Hepatocyte (in vitro differentiated cells): ENCODE measurements around the gene RASA1. TPM values are rescaled to one million over a fixed set of nuclear protein-coding genes. Genes with fewer than 3 reads are reported as not detected.

Experiments
- DNase-seq: peaks from one replicate; pipeline ENCODE4 v3.0.0-alpha.2; 2016; ENCODE audit warnings: low spot score
- H2AFZ ChIP-seq: fragments of 200-600 bp; sonication (generic); 2 replicates; pipeline ENCODE4 v1.6.0; 2016; ENCODE audit warnings: antibody characterized with exemption, mild to moderate bottlenecking
- H3K27ac ChIP-seq: fragments of 200-600 bp; sonication (generic); 2 replicates; pipeline ENCODE4 v1.5.1; 2016; ENCODE audit warnings: mild to moderate bottlenecking
- H3K27me3 ChIP-seq: fragments of 200-600 bp; sonication (generic); 2 replicates; pipeline ENCODE4 v1.6.1; 2016
- H3K36me3 ChIP-seq: fragments of 200-600 bp; sonication (generic); replicated peaks from 2 replicates; pipeline ENCODE4 v1.5.1; 2016; ENCODE audit warnings: low read depth; ENCODE audit not compliant: insufficient read depth
- H3K4me1 ChIP-seq: fragments of 200-600 bp; sonication (generic); 2 replicates; pipeline ENCODE4 v1.5.1; 2016; ENCODE audit warnings: mild to moderate bottlenecking, moderate library complexity; ENCODE audit not compliant: insufficient read depth
- H3K4me2 ChIP-seq: fragments of 200-600 bp; sonication (generic); 2 replicates; pipeline ENCODE4 v1.6.0; 2016
- H3K4me3 ChIP-seq: fragments of 200-600 bp; sonication (generic); 2 replicates; pipeline ENCODE4 v1.5.1; 2016; ENCODE audit warnings: mild to moderate bottlenecking
- H3K79me2 ChIP-seq: fragments of 200-600 bp; sonication (generic); 2 replicates; pipeline ENCODE4 v1.6.0; 2017; ENCODE audit warnings: mild to moderate bottlenecking
- H3K9me2 ChIP-seq: fragments of 200-600 bp; sonication (generic); replicated peaks from 2 replicates; pipeline ENCODE4 v1.6.0; 2017; ENCODE audit warnings: mild to moderate bottlenecking; ENCODE audit not compliant: insufficient read depth
- H3K9me3 ChIP-seq: fragments of 200-600 bp; sonication (generic); 2 replicates; pipeline ENCODE4 v1.5.1; 2016; ENCODE audit warnings: low read depth, mild to moderate bottlenecking
- H4K20me1 ChIP-seq: fragments of 200-600 bp; sonication (generic); 2 replicates; pipeline ENCODE4 v1.6.0; 2016; ENCODE audit warnings: mild to moderate bottlenecking; ENCODE audit not compliant: insufficient read depth, poor library complexity, severe bottlenecking
- CTCF ChIP-seq: fragments of 200-600 bp; sonication (generic); IDR thresholded peaks from 2 replicates; pipeline ENCODE4 v1.5.1; 2016; ENCODE audit warnings: antibody characterized with exemption, mild to moderate bottlenecking; ENCODE audit not compliant: poor library complexity
- EZH2 ChIP-seq: fragments of 200-600 bp; sonication (generic); IDR thresholded peaks from 2 replicates; pipeline ENCODE4 v1.6.1; 2016; ENCODE audit warnings: antibody characterized with exemption, mild to moderate bottlenecking, borderline replicate concordance
- EZH2phosphoT487 ChIP-seq: fragments of 200-600 bp; sonication (generic); IDR thresholded peaks from one replicate; pipeline ENCODE4 v1.6.1; 2018; ENCODE audit warnings: antibody characterized with exemption, mild to moderate bottlenecking, low read depth, moderate library complexity; ENCODE audit not compliant: unreplicated experiment, severe bottlenecking
- WGBS: methylation state at CpG from one replicate; pipeline ENCODE4 v1.1.6; 2016; ENCODE audit warnings: low lambda C conversion rate; ENCODE audit errors: missing lambda C conversion rate; 5-methylcytosine and 5-hydroxymethylcytosine counted together
- polyA plus RNA-seq: library from polyadenylated mRNA; unstranded; fragments of >200 nt; fragmentation: Nextera tagmentation; extraction: Ambion mirVana; gene quantifications from 2 replicates; pipeline ENCODE4 v1.2.1, GENCODE V29; 2016
- total RNA-seq: library from RNA; depleted of rRNA; stranded (reverse); fragments of >200 nt; gene quantifications from 2 replicates; pipeline ENCODE4 v1.2.3, GENCODE V29; 2014

The RASA1 gene
- total and polyA plus RNA-seq, 2 experiments from 2014 or later = 13.7 to 33.5 TPM

GRCh38 chr5:87394411-87395165, 126.9 kb downstream of the RASA1 start:
- 93% methylated on average over 3 of the region's 3 CpGs for WGBS
- no peak for DNase-seq
- Histone ChIP-seq H3K4me2 (no peak overlapping the region), H3K9me3 (no peaks in the 10 kb centered on the region), H3K36me3 (peaks cover 7% of the 10 kb centered on the region), H3K4me3 (no peak overlapping the region), H3K27me3 (no peaks in the 10 kb centered on the region), H3K79me2 (no peaks in the 10 kb centered on the region), H3K27ac (no peak overlapping the region), H4K20me1 (no peaks in the 10 kb centered on the region), H3K4me1 (no peaks in the 10 kb centered on the region), H2AFZ (no peak overlapping the region), H3K9me2 (no peaks in the 10 kb centered on the region)
- TF ChIP-seq EZH2 (no peak), CTCF (no peak), EZH2phosphoT487 (no peak)

DNA sequence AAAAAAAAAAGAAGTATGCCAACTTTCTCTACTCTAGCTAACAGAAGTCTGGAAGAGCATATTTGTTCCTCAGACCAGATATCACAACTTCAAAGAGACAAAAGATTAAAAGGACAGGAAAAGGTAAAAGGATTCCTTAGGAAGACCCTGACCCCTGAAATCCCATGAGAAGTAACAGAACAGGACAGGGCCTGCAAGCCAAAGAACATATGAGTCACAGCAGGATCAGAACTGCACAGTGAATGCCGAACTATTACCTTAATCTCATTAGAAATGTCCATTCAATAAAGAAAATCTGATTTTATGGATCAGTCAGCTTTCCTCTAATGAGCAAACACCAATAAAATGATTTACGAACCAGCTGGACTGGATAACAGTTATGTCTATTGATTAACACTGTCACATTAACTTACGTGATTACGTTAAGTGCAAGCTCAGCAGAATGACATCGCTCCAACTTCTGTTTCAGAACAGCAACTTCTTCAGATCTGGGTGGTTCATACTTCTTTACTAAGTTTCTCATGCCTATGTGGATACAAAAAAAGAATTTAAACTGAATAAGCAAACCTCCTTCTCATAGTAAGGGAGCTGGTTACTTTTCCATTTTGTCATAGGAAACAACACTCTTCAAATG, 131.4 kb downstream of the RASA1 start:
- Histone ChIP-seq H3K4me1 (no peaks in the 10 kb centered on the region), H3K9me2 (no peaks in the 10 kb centered on the region), H3K79me2 (no peaks in the 10 kb centered on the region), H3K4me3 (no peak overlapping the region), H3K27ac (no peak overlapping the region), H3K36me3 (peaks cover under 1% of the 10 kb centered on the region), H3K9me3 (no peaks in the 10 kb centered on the region), H3K4me2 (no peak overlapping the region), H4K20me1 (no peaks in the 10 kb centered on the region), H2AFZ (no peak overlapping the region), H3K27me3 (no peaks in the 10 kb centered on the region)
- no peak for TF ChIP-seq EZH2phosphoT487
- TF ChIP-seq CTCF = no peak
- TF ChIP-seq EZH2 = no peak
- WGBS = 85% methylated on average over 5 of the region's 5 CpGs
- no peak for DNase-seq

GRCh38 chr5:87399720-87400119, 132.0 kb downstream of the RASA1 start:
- H2AFZ ChIP-seq = no peak overlapping the region
- no peak overlapping the region for H3K4me2 ChIP-seq
- no peaks in the 10 kb centered on the region for H3K27me3 ChIP-seq
- no peak overlapping the region for H3K27ac ChIP-seq
- H3K4me1 ChIP-seq = no peaks in the 10 kb centered on the region
- H3K9me2 ChIP-seq = no peaks in the 10 kb centered on the region
- WGBS = 91% methylated on average over 2 of the region's 2 CpGs
- TF ChIP-seq EZH2phosphoT487 (no peak), EZH2 (no peak), CTCF (no peak)
- H4K20me1 ChIP-seq = no peaks in the 10 kb centered on the region
- no peaks in the 10 kb centered on the region for H3K9me3 ChIP-seq
- no peaks in the 10 kb centered on the region for H3K36me3 ChIP-seq
- no peaks in the 10 kb centered on the region for H3K79me2 ChIP-seq
- no peak for DNase-seq
- no peak overlapping the region for H3K4me3 ChIP-seq
